C4-2B (cell line): ENCODE data around the gene PTPRA.

Source experiments
- ZFX ChIP-seq: fragments of 450-650 bp; IDR thresholded peaks from 2 replicates; pipeline ENCODE4 v1.6.1; 2017
- TF ChIP-seq, protein P1 (sequence below): fragments of 450-650 bp; conservative IDR thresholded peaks from 2 replicates; pipeline ENCODE4 v1.5.1; 2017; ENCODE audit warnings: mild to moderate bottlenecking

DNA sequence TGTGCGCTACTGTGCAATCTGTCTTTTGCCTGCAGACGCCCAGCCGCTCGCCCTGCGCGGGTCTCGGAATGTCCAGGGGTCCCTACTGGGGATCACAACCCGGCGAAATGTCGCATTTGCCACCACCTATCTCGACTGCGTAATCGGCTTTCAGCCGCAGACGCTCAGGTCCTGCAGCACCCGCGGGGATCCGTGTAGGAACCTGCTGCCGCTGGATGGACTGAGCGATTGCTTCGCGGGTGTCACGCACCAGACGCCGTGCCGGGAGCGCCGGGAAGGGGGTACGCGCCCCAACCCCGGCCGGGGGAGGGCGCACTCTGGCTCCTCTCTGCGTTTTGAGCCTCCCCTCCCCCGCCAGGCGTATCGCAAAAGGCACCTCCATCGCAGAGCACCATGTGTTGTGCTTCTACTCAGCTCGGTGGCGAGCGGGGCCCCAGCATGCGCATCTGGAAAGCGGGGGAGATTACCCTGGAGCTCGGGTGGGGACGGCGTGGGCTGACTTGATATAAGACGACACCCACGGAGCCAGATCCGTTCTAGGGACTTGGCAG, 747 bp upstream of the PTPRA start:
- TF ChIP-seq, protein P1, sequence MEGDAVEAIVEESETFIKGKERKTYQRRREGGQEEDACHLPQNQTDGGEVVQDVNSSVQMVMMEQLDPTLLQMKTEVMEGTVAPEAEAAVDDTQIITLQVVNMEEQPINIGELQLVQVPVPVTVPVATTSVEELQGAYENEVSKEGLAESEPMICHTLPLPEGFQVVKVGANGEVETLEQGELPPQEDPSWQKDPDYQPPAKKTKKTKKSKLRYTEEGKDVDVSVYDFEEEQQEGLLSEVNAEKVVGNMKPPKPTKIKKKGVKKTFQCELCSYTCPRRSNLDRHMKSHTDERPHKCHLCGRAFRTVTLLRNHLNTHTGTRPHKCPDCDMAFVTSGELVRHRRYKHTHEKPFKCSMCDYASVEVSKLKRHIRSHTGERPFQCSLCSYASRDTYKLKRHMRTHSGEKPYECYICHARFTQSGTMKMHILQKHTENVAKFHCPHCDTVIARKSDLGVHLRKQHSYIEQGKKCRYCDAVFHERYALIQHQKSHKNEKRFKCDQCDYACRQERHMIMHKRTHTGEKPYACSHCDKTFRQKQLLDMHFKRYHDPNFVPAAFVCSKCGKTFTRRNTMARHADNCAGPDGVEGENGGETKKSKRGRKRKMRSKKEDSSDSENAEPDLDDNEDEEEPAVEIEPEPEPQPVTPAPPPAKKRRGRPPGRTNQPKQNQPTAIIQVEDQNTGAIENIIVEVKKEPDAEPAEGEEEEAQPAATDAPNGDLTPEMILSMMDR = peak; percentile 51
- no peak for TF ChIP-seq ZFX
